HuH-7.5 (cell line): Measurements from ENCODE around the gene LRP2.
"Not testable (repeated sequence)": the region's sequence is repeated elsewhere in the genome, so short reads cannot be mapped to it uniquely, and the experiment has no call there.

Experiments used
- DNase-seq: peaks from one replicate; pipeline ENCODE4 v3.0.0; 2011; ENCODE audit warnings: low spot score

LRP2 gene

DNA sequence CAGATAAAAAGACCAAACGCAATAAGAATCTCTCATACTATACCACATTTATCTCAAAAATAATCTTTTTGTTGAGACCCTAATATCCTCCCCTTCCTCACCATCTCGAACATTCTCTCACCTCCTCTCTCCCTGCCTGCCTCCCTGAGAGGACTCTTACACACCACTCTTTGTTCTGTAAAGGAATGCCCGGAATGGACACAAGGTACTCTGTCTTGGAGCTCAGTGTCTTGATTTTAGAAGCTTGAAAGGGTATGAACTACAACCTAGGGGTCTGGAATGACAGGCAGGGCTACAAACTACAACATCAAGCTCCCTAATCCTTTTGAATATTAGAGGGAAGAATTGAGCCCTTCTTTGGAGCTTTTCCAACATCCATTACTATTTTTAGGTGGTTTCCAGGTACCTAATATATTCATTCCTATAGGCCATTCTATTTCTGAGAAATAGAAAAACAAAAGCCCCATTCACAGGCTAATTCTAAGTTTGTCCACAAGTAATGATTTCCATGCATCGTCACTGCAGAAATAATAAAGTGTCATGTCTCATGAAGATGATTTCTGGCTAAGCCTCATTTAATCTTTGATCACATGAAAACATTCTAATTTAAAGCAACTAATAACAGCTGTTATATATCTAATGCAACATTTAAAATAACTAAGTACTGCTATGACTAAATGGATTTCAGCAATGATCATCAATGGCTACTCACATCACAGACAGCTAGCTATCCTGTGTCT, 60.6 kb downstream of the LRP2 start:
- DNase-seq, result no peak

DNA sequence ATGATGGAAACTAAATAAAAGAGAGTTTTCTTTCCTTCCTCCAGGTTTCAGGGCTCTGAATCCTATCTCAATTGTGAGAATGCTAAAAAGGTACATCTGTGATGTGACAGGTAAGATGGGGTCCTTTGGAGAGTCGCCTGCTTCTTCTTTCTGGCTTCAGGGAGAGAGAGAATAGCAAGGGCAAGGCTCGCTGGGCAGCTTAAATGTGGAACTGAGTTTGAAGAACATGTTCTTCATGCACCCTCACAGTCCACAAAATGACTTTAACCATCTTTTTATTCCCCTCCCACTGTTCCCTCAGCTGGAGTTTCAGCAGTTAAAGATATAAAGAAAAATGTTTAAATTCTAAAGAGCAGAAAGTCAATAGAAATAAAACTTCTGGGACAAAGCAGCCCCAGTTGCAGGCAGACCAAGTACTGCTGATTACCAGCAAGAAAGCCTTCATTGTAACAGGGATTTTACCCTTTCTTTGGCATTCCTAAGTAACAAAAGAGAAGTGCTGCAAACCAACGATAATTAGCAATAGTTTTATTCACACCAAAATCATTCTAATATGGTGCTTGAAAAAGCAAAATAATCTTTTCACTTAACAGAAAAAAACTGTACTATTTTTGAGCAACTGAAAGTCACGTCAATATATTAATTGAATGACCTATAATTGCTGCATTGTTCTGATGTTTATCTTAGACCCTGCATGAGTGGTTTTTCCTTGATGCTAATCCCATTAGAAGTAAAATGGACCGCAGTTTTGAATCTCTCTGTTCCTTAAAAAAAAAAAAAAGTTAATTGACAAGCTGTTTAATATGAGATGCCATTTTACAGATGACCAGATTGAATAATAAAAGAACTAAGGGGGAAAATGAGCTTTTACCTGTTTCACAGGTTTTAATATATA, 61.5 kb downstream of the LRP2 start:
- DNase-seq, result no peak

DNA sequence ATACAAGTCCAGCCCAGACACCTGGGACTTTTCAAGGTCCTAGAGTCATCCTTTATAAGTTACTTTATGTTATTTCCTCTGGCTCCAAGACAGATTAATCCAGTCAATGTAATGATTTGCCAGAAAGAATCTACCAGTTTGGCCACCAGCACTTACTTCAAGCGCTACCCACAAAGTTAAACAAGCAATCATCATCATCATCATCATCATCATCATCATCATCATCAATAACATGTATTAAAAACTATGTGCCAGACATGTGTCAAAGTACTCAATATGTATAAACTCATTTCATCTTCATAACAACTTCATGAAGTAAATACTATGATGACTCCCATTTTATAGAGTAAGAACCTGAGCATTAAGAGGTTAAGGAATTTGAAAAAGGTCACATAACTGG, 64.3 kb downstream of the LRP2 start:
- DNase-seq, result no peak

DNA sequence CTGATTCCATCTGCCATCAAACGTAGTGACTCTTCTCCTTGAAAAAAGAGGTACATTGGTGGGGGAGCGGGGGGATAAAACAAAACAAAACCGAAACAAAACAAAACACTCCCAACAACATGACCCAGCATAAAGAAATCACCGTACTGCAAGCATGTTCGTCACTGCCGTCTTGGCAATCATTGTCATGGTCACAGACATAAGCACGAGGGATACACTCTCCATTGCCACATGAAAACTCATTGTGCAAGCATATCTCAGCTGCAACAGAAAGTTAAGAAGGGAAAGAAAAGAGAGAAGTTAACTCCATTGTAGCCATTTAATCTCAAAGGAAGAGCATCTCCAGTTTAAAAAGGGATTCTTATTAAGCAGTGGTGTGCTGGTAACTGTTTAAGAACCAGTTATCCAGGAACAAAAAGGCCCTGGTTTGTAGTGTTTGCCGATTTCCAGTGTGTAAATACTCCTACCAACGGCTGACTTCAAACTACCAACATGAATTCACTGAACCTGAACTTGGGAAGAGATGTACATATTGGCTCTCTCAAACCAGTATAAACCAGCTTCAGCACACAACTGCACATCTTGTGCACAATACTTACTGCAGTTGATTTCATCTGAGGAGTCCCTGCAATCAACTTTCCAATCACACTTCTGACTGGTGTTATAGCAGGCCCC, 68.2 kb downstream of the LRP2 start:
- no peak for DNase-seq

DNA sequence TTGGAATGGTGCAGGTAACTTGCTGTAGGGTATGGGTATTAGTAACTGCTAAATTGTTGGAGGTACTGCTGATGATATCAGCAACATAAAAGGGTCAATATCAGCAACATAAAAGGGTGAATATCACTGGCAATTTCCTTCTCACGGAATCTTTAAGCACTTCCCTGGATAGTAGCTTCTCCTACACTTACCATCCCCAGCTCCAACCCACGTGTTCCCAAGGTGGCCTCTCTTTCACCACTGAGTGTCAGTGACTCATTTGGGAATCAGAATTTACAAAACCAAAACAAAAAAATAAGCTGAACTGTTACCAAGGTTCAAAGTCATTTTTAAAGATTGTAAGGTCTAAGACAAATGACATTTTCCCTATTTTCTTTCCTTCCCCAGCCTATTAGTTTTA, 70.8 kb downstream of the LRP2 start:
- no peak for DNase-seq

DNA sequence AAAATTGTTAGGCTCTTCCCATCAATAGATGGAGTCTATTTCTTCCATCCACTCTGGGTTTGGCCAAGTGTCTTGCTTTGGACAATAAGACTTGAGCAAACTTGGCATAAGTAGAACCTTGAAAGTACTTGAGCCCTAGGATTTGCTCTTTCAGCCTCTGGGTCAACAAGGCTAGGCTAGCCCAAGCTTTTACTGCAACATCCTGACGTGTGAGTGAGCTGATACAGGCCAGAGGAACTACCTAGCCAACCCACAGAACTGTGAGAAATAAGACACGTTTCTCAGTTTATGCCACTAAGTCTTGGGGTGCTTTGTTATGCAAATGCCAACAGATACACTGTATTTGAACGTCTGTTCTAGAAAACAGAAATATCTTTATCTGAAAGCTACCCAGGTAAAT, 71.9 kb downstream of the LRP2 start:
- DNase-seq, result no peak

DNA sequence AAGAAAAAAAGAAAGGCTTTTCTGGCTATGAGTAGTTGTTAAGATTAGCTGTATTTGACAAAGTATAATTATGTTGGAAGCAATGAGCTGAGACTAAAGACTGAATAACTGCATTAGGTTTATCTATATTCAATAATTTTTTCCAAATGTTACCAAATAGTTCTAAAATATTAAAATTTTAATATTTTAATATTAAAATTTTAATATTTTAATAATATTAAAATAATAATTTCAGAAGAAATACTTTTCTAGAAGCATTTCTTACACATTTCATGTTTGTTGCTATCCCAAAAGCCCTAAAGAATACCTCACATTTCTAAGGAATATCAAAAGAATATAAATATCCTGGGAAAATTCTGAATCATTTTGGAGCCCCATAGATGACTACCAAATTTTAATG, 74.7 kb downstream of the LRP2 start:
- DNase-seq, result no peak

DNA sequence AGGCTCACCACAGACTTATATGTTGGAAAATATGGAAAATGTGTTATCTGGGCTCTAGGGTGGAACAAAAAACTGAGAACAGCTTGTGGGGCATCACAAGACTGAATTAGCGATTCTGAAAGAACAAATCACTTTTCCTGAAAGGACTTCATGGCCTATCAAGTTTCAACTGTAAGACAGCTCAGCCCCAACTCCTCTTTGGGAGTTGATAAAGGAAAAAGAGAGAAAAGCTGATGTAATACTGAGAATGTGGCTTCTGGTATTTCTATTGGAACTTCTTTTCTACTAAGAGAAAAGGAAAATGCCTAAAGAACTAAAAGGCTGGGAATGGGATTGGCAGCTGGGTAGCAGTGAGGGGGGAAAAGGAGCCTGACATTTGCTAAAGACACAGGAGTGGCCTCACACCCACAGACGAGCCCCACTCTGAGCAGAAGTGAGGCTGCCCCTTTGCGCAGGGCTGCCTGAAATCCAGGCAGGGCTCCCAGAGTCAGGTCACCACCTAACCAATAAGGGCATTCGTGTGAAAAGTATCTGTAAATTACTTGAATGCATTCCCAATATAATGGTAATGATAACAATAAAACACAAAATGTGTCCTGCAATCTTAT, 75.6 kb downstream of the LRP2 start:
- DNase-seq, result no peak

DNA sequence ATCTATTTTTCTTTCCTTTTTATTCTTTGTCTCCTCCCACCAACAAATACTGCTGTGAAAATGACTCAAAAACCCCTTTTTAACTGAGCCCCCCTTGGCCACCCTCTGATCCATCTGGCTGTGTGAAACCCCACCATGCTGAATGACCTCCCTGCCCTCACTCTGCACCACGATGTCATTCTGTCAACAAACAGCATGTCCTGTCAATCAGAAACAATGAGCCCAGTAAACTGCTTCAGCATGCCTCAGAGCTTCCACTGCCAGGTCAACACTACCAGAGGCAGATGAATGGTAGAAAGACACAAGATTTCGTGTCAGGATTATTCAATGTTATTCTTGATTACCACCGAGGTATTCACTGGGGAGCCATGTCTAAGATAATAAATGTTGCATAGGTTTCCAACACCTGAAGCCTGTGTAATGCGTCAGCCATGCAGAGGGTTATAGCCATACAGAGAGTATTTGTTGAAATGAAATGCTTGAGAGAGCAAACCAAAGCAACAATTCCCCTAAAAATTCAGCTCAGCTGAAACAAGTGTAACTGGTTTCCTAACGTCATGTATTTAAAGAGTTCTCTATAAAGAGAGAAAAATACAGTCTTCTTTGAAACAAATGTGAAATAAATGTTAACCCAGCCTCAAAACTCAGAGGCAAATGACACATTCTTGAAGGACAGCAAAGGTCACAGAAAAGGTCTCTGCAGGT, 76.7 kb downstream of the LRP2 start:
- DNase-seq, result peak; percentile 26

DNA sequence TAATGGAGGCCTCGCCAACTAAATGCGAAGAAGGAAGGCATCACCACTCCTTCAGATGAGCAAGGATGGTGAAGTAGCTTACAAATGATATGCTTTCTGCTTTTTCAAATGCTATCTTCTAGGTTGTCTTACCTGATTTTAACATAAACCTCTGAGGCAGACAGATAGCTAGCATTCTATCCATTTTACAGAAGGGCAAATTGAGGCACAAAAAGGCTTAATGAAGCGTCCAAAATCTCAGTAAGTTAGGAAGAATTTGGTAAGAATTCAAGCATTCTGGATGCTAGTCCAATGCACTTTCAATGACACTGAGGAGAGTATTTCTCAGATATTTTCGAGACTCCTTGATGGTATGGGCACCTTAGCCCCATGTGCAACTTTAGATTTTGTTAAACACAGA, 81.8 kb downstream of the LRP2 start:
- DNase-seq, result no peak

DNA sequence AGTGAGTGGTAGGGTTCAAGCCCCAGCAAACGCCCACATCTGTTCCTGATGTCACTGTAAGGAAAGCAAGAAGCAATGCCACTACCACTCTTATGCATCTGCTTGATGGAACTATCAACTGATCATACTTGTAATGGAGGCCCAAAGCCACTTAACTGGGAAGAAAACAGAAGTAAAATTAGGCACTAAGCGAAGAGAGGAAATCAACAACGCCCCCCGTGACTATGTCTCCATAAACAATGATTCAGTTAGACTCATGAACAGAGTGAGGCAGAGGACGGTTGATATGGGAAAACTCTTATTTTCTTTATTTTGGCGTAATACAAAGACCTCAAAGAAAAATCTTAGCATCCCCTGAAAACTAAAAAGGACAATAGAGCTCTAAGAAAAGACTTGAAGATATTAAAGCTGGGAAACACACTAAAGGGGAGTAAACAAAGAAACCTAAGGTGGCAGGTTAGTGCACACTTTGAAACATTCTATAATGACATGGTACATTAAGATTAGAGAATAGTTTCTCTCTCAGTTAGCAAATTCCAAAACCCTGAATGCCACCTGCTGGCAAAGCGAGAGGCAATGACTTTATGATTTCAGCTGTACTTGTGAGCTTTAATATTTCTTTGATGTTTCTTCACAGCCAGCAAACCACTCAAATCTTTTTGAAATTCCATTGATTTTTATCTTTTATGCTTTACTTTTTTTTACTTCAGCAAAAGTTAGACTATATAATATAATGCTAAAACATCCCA, 86.5 kb downstream of the LRP2 start:
- no peak for DNase-seq

DNA sequence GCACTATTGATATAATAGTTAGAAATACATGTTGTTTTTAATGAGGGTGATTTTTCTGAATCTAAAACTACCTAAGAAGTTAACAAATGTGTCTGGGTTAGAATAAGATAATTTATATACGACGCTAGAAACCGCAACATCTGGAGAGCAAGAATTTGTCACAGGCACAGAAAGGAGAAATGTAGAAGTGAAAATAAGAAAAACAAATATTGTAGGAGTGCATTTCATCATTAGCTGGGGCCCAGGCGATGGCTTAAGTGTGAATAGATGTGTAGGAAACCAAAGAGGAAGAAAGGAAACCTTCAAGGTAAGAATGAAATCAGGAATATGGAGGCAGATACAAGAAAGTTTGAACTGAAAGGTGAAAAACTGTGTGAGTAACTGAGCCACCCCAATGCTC, 90.3 kb downstream of the LRP2 start:
- no peak for DNase-seq

DNA sequence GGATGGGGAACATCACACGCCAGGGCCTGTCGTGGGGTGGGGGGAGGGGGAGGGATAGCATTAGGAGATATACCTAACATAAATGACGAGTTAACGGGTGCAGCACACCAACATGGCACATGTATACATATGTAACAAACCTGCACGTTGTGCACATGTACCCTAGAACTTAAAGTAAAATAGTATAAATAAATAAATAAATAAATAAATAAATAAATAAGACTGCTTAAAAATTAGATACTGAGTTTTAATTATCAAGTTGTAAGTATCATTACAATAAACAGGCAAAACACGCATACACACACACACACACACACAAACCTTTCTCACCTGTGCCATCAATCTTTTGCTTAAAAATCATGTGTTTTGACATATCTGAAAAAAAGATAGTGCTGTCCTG, 91.8 kb downstream of the LRP2 start:
- DNase-seq, result not testable (repeated sequence)

DNA sequence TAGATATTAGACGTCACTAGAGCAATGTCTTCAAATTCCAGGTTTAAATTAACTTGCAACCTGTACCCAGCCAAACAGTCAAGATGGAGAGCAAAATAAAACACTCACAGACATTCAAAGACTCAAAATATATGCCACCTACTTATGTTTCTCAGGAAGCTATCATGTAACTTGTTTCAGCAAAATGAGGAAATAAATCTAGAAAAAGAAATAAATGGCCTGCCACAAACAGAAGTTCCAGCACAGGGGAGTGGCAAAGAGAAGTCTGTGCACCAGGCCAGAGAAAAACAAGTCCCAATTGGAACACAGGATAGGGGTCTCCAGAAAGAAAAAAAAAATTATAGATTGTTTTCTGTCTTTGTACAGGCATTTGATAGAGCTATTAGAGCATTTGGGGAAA, 96.7 kb downstream of the LRP2 start:
- no peak for DNase-seq

DNA sequence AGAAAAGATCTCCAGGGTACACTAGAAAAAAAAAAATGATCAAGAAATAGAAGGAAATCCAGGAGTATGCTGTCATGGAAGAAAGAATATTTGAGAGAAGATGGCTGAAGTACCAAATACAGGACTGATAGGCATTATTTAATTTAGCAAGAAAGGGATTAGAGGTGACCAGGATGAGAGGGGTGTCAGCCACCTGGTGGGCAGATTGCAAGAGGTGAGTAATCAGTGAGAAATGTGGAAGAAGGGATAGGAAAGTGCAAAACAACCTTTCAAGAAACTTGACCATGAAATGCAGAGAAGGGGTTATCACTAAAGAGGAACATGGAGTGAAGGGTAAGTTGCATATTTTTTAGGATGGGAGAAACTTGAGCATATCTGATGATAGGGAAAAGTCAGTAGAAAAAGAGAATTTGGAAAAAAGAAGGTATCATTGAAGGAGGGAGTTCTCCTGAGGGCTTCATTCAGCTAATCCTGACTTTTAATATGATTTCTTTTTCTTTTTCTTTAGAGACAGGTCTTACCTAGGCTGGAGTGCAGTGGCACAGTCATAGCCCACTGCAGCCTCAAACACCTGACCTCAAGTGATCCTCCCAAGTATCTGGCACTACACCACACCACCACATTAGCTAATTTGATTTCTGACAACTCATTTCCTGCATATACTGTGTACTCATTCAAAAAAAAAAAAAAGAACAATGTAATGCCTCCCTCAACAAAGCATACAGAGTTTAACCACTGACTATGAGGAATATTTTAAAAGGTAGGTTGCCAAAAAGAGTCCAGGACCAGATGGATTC, 101.3 kb downstream of the LRP2 start:
- no peak for DNase-seq

DNA sequence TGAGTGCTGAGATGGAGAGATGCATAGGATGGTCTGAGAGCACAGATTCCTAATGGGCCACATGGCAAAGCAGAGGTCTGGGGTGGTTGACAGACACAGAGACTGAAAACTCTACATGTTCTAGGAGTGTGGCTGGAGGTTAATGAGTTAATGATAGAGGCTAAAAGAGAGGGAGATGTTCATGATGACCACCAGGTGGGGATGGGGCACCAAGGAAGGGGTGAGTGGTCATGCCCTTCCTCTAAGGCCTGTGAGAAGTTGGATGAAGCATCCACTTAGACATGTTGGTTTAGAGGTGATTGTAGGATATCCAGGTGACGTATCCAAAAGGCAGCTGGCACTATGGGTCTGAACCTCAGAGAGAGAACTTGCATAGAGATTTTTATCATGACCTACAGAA, 102.1 kb downstream of the LRP2 start:
- no peak for DNase-seq

DNA sequence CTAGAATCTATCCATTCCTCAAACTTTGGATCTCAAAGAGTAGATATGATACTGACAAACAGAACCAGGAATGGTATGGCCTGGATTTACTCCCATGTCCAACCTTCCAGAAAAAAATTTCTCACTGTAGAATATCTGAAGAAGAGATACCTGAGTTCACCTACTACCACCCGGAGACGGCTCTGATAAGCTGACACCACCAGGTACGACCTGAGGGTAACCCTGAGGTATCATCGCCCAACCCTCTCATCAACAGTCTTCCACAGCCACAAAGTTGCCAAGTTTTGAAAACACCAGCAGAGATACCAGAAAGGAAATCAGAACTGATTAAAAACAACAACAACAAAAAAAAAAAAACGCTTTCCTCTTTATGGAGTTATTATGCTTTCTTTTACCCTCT, 102.9 kb downstream of the LRP2 start:
- DNase-seq, result no peak

DNA sequence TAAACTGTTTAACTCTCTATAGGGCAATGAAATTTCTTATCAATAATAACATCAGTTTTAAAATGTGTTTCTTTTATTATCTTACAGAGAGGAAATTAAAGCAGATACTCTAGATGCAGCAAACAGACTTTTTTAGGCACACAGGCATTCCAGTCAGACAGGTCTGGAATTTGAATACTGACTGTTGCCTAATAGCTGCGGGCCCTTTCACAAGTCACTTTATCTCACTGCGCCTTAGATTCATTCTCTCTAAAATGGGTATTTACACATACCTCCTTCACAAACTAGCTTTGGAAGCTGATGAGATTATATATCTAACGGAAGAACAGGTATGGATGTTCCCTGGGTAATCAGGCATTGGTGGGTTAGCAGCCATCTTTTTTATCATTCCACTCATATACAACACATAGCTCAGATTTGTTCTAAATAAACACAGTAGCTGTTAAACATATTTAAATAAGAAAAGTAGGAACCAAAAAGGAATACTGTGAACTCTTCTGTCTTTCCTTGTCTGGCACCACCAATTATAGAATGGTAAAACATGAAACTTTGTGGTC, 104.2 kb downstream of the LRP2 start:
- peak; percentile 16 for DNase-seq

DNA sequence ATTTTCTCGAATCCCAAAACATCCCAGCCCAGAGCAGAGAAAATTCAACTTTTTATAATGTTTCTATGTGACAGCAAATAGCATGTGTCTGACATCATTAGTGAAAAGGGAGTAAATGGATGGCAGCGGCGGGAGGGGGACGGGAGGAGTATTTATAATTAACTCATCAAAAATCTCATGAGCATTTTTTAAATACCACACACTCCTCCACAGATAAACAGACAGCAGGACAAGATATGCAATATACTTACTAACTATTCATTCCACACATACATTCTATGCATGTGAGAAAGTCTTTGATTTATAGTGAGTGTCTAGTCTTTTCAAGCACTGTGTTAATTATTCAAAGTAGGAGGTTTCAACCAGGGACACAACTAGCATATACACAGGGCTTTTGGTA, 107.6 kb downstream of the LRP2 start:
- no peak for DNase-seq

DNA sequence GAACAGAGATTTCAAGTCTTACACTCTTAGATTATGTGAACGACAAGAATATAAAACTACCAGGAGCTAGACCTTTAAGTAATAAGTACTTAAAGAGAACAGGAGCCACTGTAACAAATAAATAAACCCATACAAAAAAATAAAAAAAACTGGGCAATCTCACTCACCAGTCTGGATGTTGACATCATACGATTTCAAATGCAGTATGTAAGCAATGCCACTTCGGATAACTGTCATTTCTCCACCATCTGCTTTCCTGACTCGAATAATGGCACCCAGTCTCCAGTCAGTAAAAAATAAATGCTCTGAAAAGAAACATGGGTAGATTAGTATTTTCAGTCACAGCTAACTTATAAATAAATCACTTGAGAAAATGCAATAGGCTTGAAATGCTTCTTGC, 115.1 kb downstream of the LRP2 start:
- DNase-seq, result no peak
